ENCODE data around the gene AKR1C1.
A peak's percentile ranks its signal among the peaks of the same experiment; 100 is the strongest.
"Not testable (repeated sequence)": the region's sequence is repeated elsewhere in the genome, so short reads cannot be mapped to it uniquely, and the experiment has no call there.

The AKR1C1 gene

GRCh38 chr10:4972369-4973142, 9.3 kb downstream of the AKR1C1 start:
- not testable (repeated sequence) for H3K27me3 ChIP-seq (replicated peaks; ENCODE audit: control insufficient read depth, insufficient read depth, low read length); H3K9me3 ChIP-seq (ENCODE audit: control insufficient read depth, low read length); H3K4me3 ChIP-seq (ENCODE audit: low read length); DNase-seq (ENCODE audit: low read depth); H3K9ac ChIP-seq (ENCODE audit: low read length)
- Histone ChIP-seq H3K36me3 (ENCODE audit: control insufficient read depth, insufficient read depth, low read length, severe bottlenecking) (peaks cover 69% of the 10 kb centered on the region), H3K4me1 (ENCODE audit: control insufficient read depth, insufficient read depth, low read length) (peaks cover 16% of the 10 kb centered on the region)

DNA sequence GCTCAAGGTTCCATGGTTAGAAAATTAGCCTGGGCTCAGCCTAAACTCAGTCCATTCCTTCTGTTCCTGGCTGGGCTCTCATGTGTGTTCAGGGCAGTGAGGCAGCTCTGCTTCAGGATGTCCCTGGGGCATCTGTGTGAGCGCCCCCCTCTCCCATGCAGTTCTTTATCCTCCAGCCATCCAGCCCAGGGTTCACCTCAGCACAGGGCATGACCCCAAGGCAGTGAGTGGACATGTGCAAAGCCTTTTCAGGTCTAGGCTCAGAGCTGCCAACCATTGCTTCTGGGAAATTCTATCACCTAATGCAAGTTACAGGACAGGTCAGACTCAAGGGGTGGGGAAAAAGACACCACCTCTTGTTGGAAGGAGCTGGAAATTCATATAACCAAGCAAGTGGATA, 10.1 kb downstream of the AKR1C1 start:
- H3K27me3 ChIP-seq (replicated peaks; ENCODE audit: control insufficient read depth, insufficient read depth, low read length); H3K9me3 ChIP-seq (ENCODE audit: control insufficient read depth, low read length); H3K4me3 ChIP-seq (ENCODE audit: low read length); H3K9ac ChIP-seq (ENCODE audit: low read length); DNase-seq (ENCODE audit: low read depth): not testable (repeated sequence)
- H3K4me1 ChIP-seq (ENCODE audit: control insufficient read depth, insufficient read depth, low read length) = peaks cover 16% of the 10 kb centered on the region
- peaks cover 67% of the 10 kb centered on the region for H3K36me3 ChIP-seq (ENCODE audit: control insufficient read depth, insufficient read depth, low read length, severe bottlenecking)

DNA sequence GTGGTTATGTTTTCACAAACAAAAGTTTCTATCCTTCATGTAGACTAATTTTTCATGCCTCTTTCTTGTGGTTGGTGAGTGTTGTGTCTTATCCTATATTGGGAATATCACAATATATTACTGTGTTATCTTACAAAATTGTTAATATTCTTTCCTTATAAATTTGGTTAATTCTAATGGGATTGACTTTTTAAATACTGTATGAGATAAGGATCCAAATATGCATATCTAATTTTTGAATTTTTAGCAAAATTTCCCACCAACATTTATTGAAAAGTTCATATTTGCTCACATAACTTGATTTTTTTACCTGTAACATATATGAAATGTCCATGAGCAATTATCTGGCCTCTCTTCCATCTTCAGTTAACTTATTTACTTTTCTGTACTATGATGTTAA, 11.2 kb downstream of the AKR1C1 start:
- H3K27me3 ChIP-seq (replicated peaks; ENCODE audit: control insufficient read depth, insufficient read depth, low read length); H3K4me1 ChIP-seq (ENCODE audit: control insufficient read depth, insufficient read depth, low read length); H3K4me3 ChIP-seq (ENCODE audit: low read length); DNase-seq (ENCODE audit: low read depth); H3K9me3 ChIP-seq (ENCODE audit: control insufficient read depth, low read length); H3K9ac ChIP-seq (ENCODE audit: low read length): not testable (repeated sequence)
- H3K36me3 ChIP-seq (ENCODE audit: control insufficient read depth, insufficient read depth, low read length, severe bottlenecking) = peaks cover 67% of the 10 kb centered on the region

DNA sequence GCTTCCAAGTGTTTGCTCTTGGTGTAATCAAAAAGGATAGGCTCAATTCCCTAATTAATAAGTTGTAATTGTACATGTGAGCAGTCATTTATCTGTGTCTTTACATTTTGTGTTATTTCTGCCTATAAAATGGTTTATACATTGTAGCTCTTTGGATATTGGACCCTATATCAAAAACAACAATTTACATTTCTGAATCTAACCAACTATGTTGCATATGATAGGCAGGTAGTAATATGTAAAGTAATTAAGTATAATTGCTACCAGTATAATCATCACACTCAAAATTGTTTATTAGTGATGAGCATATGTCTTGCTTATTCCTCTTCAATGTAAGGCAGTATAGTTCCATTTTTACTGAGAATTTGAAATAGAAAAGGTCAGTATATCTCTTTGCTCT, 13.8 kb downstream of the AKR1C1 start:
- H3K9me3 ChIP-seq (ENCODE audit: control insufficient read depth, low read length) = no peaks in the 10 kb centered on the region
- peaks cover 10% of the 10 kb centered on the region for H3K4me1 ChIP-seq (ENCODE audit: control insufficient read depth, insufficient read depth, low read length)
- no peak overlapping the region for H3K4me3 ChIP-seq (ENCODE audit: low read length)
- DNase-seq (ENCODE audit: low read depth) = no peak
- peaks cover 73% of the 10 kb centered on the region for H3K36me3 ChIP-seq (ENCODE audit: control insufficient read depth, insufficient read depth, low read length, severe bottlenecking)
- no peak overlapping the region for H3K9ac ChIP-seq (ENCODE audit: low read length)
- H3K27me3 ChIP-seq (replicated peaks; ENCODE audit: control insufficient read depth, insufficient read depth, low read length) = no peaks in the 10 kb centered on the region

DNA sequence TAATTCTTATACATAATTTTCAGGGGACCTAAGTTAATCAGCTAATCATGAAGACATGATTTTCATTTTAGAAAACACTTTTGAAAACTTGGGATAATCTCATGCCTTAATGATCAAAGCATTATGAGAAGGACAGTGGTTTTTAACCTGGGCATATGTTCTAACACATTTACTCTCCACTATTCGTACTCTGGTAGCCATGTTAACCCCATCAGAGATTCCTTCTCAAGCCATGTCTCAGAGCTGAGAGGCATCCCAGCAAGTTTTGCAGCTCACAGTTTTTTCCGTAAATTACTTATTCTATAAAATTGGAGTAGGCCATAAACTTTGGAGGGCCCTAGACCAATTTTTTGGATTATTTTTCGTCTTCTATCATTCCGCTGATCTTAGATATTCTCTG, 15.7 kb downstream of the AKR1C1 start:
- peaks cover 58% of the 10 kb centered on the region for H3K36me3 ChIP-seq (ENCODE audit: control insufficient read depth, insufficient read depth, low read length, severe bottlenecking)
- no peaks in the 10 kb centered on the region for H3K9me3 ChIP-seq (ENCODE audit: control insufficient read depth, low read length)
- no peak for DNase-seq (ENCODE audit: low read depth)
- no peak overlapping the region for H3K4me3 ChIP-seq (ENCODE audit: low read length)
- no peaks in the 10 kb centered on the region for H3K27me3 ChIP-seq (replicated peaks; ENCODE audit: control insufficient read depth, insufficient read depth, low read length)
- H3K4me1 ChIP-seq (ENCODE audit: control insufficient read depth, insufficient read depth, low read length) = peaks cover 5% of the 10 kb centered on the region
- no peak overlapping the region for H3K9ac ChIP-seq (ENCODE audit: low read length)

DNA sequence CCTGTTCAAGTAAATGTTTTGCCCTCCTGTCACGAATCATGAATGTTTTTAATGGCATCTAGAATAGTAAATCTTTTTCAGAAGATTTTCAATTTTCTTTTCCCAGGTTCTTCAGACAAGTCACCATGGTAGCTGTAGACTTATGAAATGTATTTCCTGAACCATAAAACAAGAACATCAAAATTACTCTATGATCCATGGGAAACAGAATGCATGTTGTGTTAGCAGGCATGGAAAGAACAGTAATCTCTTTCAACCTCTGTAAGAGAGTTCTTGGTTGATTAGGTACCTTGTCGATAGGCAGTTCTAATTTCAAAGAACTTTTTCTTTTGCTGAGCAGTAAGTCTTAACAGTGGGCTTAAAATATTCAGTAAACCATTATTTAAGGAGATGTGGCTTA, 17.6 kb downstream of the AKR1C1 start:
- Histone ChIP-seq H3K9me3 (ENCODE audit: control insufficient read depth, low read length) (no peaks in the 10 kb centered on the region), H3K27me3 (replicated peaks; ENCODE audit: control insufficient read depth, insufficient read depth, low read length) (no peaks in the 10 kb centered on the region), H3K4me1 (ENCODE audit: control insufficient read depth, insufficient read depth, low read length) (peaks cover 13% of the 10 kb centered on the region), H3K9ac (ENCODE audit: low read length) (peak overlapping the region; percentile 4), H3K4me3 (ENCODE audit: low read length) (no peak overlapping the region), H3K36me3 (ENCODE audit: control insufficient read depth, insufficient read depth, low read length, severe bottlenecking) (peaks cover 47% of the 10 kb centered on the region)
- DNase-seq (ENCODE audit: low read depth) = no peak

- Histone ChIP-seq H3K36me3 (ENCODE audit: control insufficient read depth, insufficient read depth, low read length, severe bottlenecking) (peaks cover 42% of the 10 kb centered on the region), H3K9me3 (ENCODE audit: control insufficient read depth, low read length) (no peaks in the 10 kb centered on the region), H3K4me3 (ENCODE audit: low read length) (no peak overlapping the region), H3K9ac (ENCODE audit: low read length) (peak overlapping the region; percentile 4), H3K27me3 (replicated peaks; ENCODE audit: control insufficient read depth, insufficient read depth, low read length) (no peaks in the 10 kb centered on the region), H3K4me1 (ENCODE audit: control insufficient read depth, insufficient read depth, low read length) (peaks cover 13% of the 10 kb centered on the region)
- DNase-seq (ENCODE audit: low read depth) = peak; percentile 21
Observed at GRCh38 chr10:4981722-4982471, 18.7 kb downstream of the AKR1C1 start.

DNA sequence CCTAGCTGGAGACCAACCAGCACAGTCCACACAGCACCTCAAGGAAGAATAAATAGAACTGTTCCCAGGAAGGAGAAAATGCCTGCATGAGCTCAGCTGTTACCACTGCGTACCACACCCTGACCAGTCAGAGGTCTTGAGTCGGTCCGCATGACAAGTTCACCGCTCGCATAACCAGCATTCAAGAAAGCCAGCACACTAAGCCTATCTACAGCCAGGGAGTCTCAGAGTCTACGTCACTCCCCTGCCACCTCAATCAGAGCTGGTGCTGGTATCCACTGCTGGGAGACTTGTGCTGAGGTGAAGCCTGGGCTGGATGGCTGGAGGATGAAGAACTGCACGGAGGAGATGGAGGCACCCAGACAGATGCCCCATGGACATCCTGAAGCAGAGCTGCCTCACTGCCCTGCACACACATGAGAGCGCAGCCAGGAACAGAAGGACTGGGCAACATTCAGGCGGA, 19.6 kb downstream of the AKR1C1 start:
- Histone ChIP-seq H3K4me3 (ENCODE audit: low read length) (no peak overlapping the region), H3K4me1 (ENCODE audit: control insufficient read depth, insufficient read depth, low read length) (peaks cover 13% of the 10 kb centered on the region), H3K27me3 (replicated peaks; ENCODE audit: control insufficient read depth, insufficient read depth, low read length) (no peaks in the 10 kb centered on the region), H3K9ac (ENCODE audit: low read length) (no peak overlapping the region), H3K36me3 (ENCODE audit: control insufficient read depth, insufficient read depth, low read length, severe bottlenecking) (peaks cover 33% of the 10 kb centered on the region), H3K9me3 (ENCODE audit: control insufficient read depth, low read length) (no peaks in the 10 kb centered on the region)
- no peak for DNase-seq (ENCODE audit: low read depth)

DNA sequence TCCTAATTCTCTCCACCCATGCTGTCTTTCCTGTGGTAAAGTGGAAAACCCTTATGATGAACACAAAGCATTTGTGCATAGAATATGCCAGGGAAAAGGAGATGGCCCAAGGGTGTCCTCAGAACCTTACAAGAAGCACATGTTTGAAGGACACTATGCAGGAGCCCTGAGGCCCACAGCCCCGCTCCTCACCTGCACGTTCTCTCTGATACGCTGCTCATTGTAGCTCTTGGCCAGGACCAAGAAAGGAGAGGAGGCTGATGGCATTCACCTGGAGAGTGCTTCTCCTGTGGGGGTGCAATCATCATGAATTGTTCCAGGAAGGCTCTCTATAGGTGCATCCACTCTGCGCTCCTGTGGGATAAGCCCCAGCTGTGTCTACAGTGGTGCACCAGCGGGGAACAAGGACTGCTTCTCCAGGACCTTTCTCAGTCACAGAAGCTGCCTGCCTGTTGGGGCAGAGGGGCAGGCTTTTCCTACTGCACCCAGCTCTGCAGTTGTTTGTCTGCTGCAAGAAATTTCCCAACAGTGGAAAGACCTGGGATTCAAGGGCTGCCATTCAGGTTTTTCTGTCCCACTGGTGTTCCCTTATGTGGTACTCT, 20.5 kb downstream of the AKR1C1 start:
- Histone ChIP-seq H3K36me3 (ENCODE audit: control insufficient read depth, insufficient read depth, low read length, severe bottlenecking) (peaks cover 36% of the 10 kb centered on the region), H3K4me3 (ENCODE audit: low read length) (no peak overlapping the region), H3K9me3 (ENCODE audit: control insufficient read depth, low read length) (no peaks in the 10 kb centered on the region), H3K4me1 (ENCODE audit: control insufficient read depth, insufficient read depth, low read length) (peaks cover 13% of the 10 kb centered on the region), H3K9ac (ENCODE audit: low read length) (no peak overlapping the region), H3K27me3 (replicated peaks; ENCODE audit: control insufficient read depth, insufficient read depth, low read length) (no peaks in the 10 kb centered on the region)
- DNase-seq (ENCODE audit: low read depth) = no peak

DNA sequence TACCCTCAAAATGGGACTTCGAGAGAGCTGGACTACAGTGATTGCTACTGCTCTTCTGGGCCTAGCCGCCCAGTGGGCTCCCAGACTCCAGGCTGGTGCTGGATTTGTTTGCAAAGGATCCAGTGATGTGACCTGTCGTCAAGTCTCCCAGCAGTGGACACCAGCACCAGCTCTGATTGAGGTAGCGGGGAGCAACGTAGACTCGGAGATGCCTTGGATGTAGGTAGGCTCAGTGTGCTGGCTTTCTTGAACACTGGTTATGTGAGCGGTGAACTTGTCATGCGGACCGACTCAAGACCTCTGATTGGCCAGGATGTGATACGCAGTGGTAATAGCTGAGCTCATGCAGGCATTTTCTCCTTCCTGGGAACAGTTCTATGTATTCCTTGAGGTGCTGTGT, 21.0 kb downstream of the AKR1C1 start:
- no peaks in the 10 kb centered on the region for H3K27me3 ChIP-seq (replicated peaks; ENCODE audit: control insufficient read depth, insufficient read depth, low read length)
- no peak overlapping the region for H3K9ac ChIP-seq (ENCODE audit: low read length)
- H3K4me3 ChIP-seq (ENCODE audit: low read length) = no peak overlapping the region
- DNase-seq (ENCODE audit: low read depth) = no peak
- H3K4me1 ChIP-seq (ENCODE audit: control insufficient read depth, insufficient read depth, low read length) = peaks cover 13% of the 10 kb centered on the region
- H3K36me3 ChIP-seq (ENCODE audit: control insufficient read depth, insufficient read depth, low read length, severe bottlenecking) = peaks cover 35% of the 10 kb centered on the region
- H3K9me3 ChIP-seq (ENCODE audit: control insufficient read depth, low read length) = no peaks in the 10 kb centered on the region

- Histone ChIP-seq H3K9me3 (ENCODE audit: control insufficient read depth, low read length) (no peaks in the 10 kb centered on the region), H3K4me1 (ENCODE audit: control insufficient read depth, insufficient read depth, low read length) (peaks cover 13% of the 10 kb centered on the region), H3K4me3 (ENCODE audit: low read length) (no peak overlapping the region), H3K27me3 (replicated peaks; ENCODE audit: control insufficient read depth, insufficient read depth, low read length) (no peaks in the 10 kb centered on the region), H3K9ac (ENCODE audit: low read length) (peak overlapping the region; percentile 3), H3K36me3 (ENCODE audit: control insufficient read depth, insufficient read depth, low read length, severe bottlenecking) (peaks cover 39% of the 10 kb centered on the region)
- peak; percentile 54 for DNase-seq (ENCODE audit: low read depth)
Observed at GRCh38 chr10:4984971-4985594, 21.9 kb downstream of the AKR1C1 start.

All from adipocyte (in vitro differentiated cells).